Hepatocyte (in vitro differentiated cells): ENCODE results near the gene THUMPD3. TPM values are rescaled to one million over a fixed set of nuclear protein-coding genes. Genes with fewer than 3 reads are reported as not detected.

Experiments used
- DNase-seq: peaks from one replicate; pipeline ENCODE4 v3.0.0-alpha.2; 2016; ENCODE audit warnings: low spot score
- H2AFZ ChIP-seq: fragments of 200-600 bp; sonication (generic); 2 replicates; pipeline ENCODE4 v1.6.0; 2016; ENCODE audit warnings: antibody characterized with exemption, mild to moderate bottlenecking
- H3K27ac ChIP-seq: fragments of 200-600 bp; sonication (generic); 2 replicates; pipeline ENCODE4 v1.5.1; 2016; ENCODE audit warnings: mild to moderate bottlenecking
- H3K27me3 ChIP-seq: fragments of 200-600 bp; sonication (generic); 2 replicates; pipeline ENCODE4 v1.6.1; 2016
- H3K36me3 ChIP-seq: fragments of 200-600 bp; sonication (generic); replicated peaks from 2 replicates; pipeline ENCODE4 v1.5.1; 2016; ENCODE audit warnings: low read depth; ENCODE audit not compliant: insufficient read depth
- H3K4me1 ChIP-seq: fragments of 200-600 bp; sonication (generic); 2 replicates; pipeline ENCODE4 v1.5.1; 2016; ENCODE audit warnings: mild to moderate bottlenecking, moderate library complexity; ENCODE audit not compliant: insufficient read depth
- H3K4me2 ChIP-seq: fragments of 200-600 bp; sonication (generic); 2 replicates; pipeline ENCODE4 v1.6.0; 2016
- H3K4me3 ChIP-seq: fragments of 200-600 bp; sonication (generic); 2 replicates; pipeline ENCODE4 v1.5.1; 2016; ENCODE audit warnings: mild to moderate bottlenecking
- H3K79me2 ChIP-seq: fragments of 200-600 bp; sonication (generic); 2 replicates; pipeline ENCODE4 v1.6.0; 2017; ENCODE audit warnings: mild to moderate bottlenecking
- H3K9me2 ChIP-seq: fragments of 200-600 bp; sonication (generic); replicated peaks from 2 replicates; pipeline ENCODE4 v1.6.0; 2017; ENCODE audit warnings: mild to moderate bottlenecking; ENCODE audit not compliant: insufficient read depth
- H3K9me3 ChIP-seq: fragments of 200-600 bp; sonication (generic); 2 replicates; pipeline ENCODE4 v1.5.1; 2016; ENCODE audit warnings: low read depth, mild to moderate bottlenecking
- H4K20me1 ChIP-seq: fragments of 200-600 bp; sonication (generic); 2 replicates; pipeline ENCODE4 v1.6.0; 2016; ENCODE audit warnings: mild to moderate bottlenecking; ENCODE audit not compliant: insufficient read depth, poor library complexity, severe bottlenecking
- EZH2 ChIP-seq: fragments of 200-600 bp; sonication (generic); IDR thresholded peaks from 2 replicates; pipeline ENCODE4 v1.6.1; 2016; ENCODE audit warnings: antibody characterized with exemption, mild to moderate bottlenecking, borderline replicate concordance
- EZH2phosphoT487 ChIP-seq: fragments of 200-600 bp; sonication (generic); IDR thresholded peaks from one replicate; pipeline ENCODE4 v1.6.1; 2018; ENCODE audit warnings: antibody characterized with exemption, mild to moderate bottlenecking, low read depth, moderate library complexity; ENCODE audit not compliant: unreplicated experiment, severe bottlenecking
- WGBS: methylation state at CpG from one replicate; pipeline ENCODE4 v1.1.6; 2016; ENCODE audit warnings: low lambda C conversion rate; ENCODE audit errors: missing lambda C conversion rate; 5-methylcytosine and 5-hydroxymethylcytosine counted together
- polyA plus RNA-seq: library from polyadenylated mRNA; unstranded; fragments of >200 nt; fragmentation: Nextera tagmentation; extraction: Ambion mirVana; gene quantifications from 2 replicates; pipeline ENCODE4 v1.2.1, GENCODE V29; 2016
- total RNA-seq: library from RNA; depleted of rRNA; stranded (reverse); fragments of >200 nt; gene quantifications from 2 replicates; pipeline ENCODE4 v1.2.3, GENCODE V29; 2014
- TF ChIP-seq, protein P1 (sequence below): fragments of 200-600 bp; sonication (generic); IDR thresholded peaks from 2 replicates; pipeline ENCODE4 v1.5.1; 2016; ENCODE audit warnings: antibody characterized with exemption, mild to moderate bottlenecking; ENCODE audit not compliant: poor library complexity

The THUMPD3 gene
- total and polyA plus RNA-seq, 2 experiments from 2014 or later = 17.3 to 22.7 TPM

DNA sequence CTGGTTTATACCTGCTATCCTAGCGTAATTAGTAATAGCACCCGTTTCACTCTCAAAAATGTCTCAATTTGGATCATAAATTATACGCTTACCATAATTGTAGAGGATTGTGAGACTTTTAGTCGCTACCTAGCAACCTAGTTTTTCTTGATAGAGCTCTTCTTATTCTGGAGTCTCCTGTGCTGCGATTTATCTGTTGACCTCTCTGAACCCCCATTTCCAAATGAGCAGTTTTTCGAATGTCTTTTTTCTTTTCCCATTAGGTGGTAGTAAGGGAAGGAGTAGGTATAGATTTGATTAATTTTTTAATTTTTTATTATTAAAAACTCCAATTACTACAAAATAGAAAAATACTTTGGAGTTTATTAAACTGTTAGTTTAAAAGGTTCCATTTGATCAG lies 45.2 kb downstream of the THUMPD3 start:
- TF ChIP-seq EZH2 (no peak), EZH2phosphoT487 (no peak)
- TF ChIP-seq, protein P1, sequence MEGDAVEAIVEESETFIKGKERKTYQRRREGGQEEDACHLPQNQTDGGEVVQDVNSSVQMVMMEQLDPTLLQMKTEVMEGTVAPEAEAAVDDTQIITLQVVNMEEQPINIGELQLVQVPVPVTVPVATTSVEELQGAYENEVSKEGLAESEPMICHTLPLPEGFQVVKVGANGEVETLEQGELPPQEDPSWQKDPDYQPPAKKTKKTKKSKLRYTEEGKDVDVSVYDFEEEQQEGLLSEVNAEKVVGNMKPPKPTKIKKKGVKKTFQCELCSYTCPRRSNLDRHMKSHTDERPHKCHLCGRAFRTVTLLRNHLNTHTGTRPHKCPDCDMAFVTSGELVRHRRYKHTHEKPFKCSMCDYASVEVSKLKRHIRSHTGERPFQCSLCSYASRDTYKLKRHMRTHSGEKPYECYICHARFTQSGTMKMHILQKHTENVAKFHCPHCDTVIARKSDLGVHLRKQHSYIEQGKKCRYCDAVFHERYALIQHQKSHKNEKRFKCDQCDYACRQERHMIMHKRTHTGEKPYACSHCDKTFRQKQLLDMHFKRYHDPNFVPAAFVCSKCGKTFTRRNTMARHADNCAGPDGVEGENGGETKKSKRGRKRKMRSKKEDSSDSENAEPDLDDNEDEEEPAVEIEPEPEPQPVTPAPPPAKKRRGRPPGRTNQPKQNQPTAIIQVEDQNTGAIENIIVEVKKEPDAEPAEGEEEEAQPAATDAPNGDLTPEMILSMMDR = no peak
- Histone ChIP-seq H3K4me1 (peaks cover 28% of the 10 kb centered on the region), H2AFZ (no peak overlapping the region), H3K9me3 (no peaks in the 10 kb centered on the region), H4K20me1 (peaks cover 100% of the 10 kb centered on the region), H3K9me2 (no peaks in the 10 kb centered on the region), H3K36me3 (no peaks in the 10 kb centered on the region), H3K79me2 (peaks cover 100% of the 10 kb centered on the region), H3K4me3 (no peak overlapping the region), H3K4me2 (no peak overlapping the region), H3K27me3 (no peaks in the 10 kb centered on the region), H3K27ac (no peak overlapping the region)
- DNase-seq = no peak
- WGBS = 96% methylated on average over 6 of the region's 6 CpGs

DNA sequence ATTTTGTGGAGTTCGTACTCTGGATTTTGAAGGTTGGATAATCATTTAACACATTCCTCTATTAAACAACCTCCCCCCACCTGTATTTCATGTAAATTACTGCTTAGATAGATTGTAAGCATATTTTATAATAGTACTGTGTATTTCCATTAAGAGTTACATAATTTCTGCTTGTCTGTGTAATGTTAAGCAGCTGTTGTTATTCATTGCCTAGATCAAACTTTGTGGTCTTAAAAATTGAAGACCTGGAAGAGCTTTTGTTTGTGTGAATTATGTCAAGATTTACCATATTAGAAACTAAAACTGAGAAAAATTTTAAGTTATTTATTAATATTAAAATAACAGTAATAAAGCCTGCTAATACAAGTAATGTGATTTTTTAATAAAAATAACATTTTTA lies 45.7 kb downstream of the THUMPD3 start:
- no peaks in the 10 kb centered on the region for H3K36me3 ChIP-seq
- H3K4me2 ChIP-seq = no peak overlapping the region
- peaks cover 100% of the 10 kb centered on the region for H3K79me2 ChIP-seq
- H3K4me1 ChIP-seq = peaks cover 24% of the 10 kb centered on the region
- H2AFZ ChIP-seq = no peak overlapping the region
- H3K27me3 ChIP-seq = no peaks in the 10 kb centered on the region
- DNase-seq = no peak
- no peak overlapping the region for H3K4me3 ChIP-seq
- no peaks in the 10 kb centered on the region for H3K9me2 ChIP-seq
- WGBS = 91% methylated on average over 1 of the region's 1 CpG
- no peaks in the 10 kb centered on the region for H3K9me3 ChIP-seq
- peaks cover 100% of the 10 kb centered on the region for H4K20me1 ChIP-seq
- no peak overlapping the region for H3K27ac ChIP-seq
- TF ChIP-seq EZH2 (no peak), EZH2phosphoT487 (no peak)
- TF ChIP-seq, protein P1 = no peak

GRCh38 chr3:9409981-9410854 lies 47.4 kb downstream of the THUMPD3 start:
- 94% methylated on average over 6 of the region's 6 CpGs for WGBS
- peaks cover 10% of the 10 kb centered on the region for H3K4me1 ChIP-seq
- no peak for DNase-seq
- peaks cover 100% of the 10 kb centered on the region for H4K20me1 ChIP-seq
- no peaks in the 10 kb centered on the region for H3K9me3 ChIP-seq
- H3K36me3 ChIP-seq = no peaks in the 10 kb centered on the region
- TF ChIP-seq, protein P1 = no peak
- TF ChIP-seq EZH2phosphoT487 (no peak), EZH2 (no peak)
- H3K4me3 ChIP-seq = no peak overlapping the region
- H3K4me2 ChIP-seq = no peak overlapping the region
- H3K79me2 ChIP-seq = peaks cover 100% of the 10 kb centered on the region
- no peaks in the 10 kb centered on the region for H3K27me3 ChIP-seq
- no peak overlapping the region for H3K27ac ChIP-seq
- H2AFZ ChIP-seq = no peak overlapping the region
- no peaks in the 10 kb centered on the region for H3K9me2 ChIP-seq
